NT2/D1 (cell line): Measurements from ENCODE around the gene ALDH7A1.

Experiments used
- YY1 ChIP-seq: IDR thresholded peaks from 2 replicates; pipeline ENCODE4 v1.6.1; 2011; ENCODE audit not compliant: insufficient read length, insufficient read depth
- ZNF274 ChIP-seq: IDR thresholded peaks from 2 replicates; pipeline ENCODE4 v1.6.1; 2011; ENCODE audit warnings: mild to moderate bottlenecking, low read depth, low read length

DNA sequence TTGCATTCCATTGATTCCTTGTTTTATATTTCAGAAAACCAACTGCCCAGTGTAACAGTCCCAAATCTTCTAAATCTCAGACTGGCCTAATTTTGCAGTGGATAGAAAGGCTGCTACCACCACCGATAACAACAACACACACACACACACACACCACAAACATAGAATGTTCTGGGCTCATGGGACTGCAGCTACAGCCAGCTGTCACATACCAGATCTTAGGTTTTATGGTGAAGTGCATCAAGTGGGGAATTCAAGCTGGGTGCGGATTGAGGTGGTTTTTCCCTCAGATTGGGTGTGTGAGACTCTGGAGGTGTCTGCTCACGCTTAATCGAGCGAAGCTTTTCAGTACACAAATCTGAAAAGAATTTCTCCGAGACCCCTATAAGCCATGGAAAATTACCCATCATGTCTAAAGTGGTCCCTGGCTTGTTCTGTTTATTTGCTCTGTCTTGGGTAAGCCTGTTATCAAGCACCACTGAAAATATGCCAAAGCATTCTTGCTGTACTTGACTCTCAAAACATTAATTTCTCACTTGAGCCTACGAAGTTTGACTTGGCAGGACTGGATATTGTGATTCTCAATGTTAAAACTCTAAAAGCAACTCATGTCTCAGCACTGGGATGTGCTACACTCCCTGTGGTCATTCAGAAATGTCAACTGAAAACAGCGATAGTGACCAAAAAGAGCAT, 71.1 kb downstream of the ALDH7A1 start:
- TF ChIP-seq YY1 (no peak), ZNF274 (no peak)
